Activated T-helper 2 cell treated with anti-CD3 and anti-CD28 coated beads, Interferon-gamma antibody, Interleukin-2, Interleukin-4, amounts not matched to agents 10 μg/mL and 5 μg/mL and 100 μg/mL, durations not matched to agents 14 hours and 24 hours and 36 hours (primary cell): ENCODE measurements around the gene SASH1. TPM values are rescaled to one million over a fixed set of nuclear protein-coding genes. Genes with fewer than 3 reads are reported as not detected.

ENCODE experiments used
- DNase-seq: peaks from one replicate; pipeline ENCODE4 v3.0.0; 2021; ENCODE audit warnings: low spot score
- H3K27ac Mint-ChIP-seq: one replicate; pipeline ENCODE4 v1.8.0; 2021; ENCODE audit warnings: mixed read lengths
- H3K27me3 Mint-ChIP-seq: one replicate; pipeline ENCODE4 v1.8.0; 2021; ENCODE audit warnings: low read depth, mixed read lengths
- H3K36me3 Mint-ChIP-seq: one replicate; pipeline ENCODE4 v1.8.0; 2021; ENCODE audit warnings: low read depth, mixed read lengths
- H3K4me1 Mint-ChIP-seq: one replicate; pipeline ENCODE4 v1.8.0; 2021; ENCODE audit warnings: low read depth, mixed read lengths
- H3K4me3 Mint-ChIP-seq: one replicate; pipeline ENCODE4 v1.8.0; 2021; ENCODE audit warnings: low read depth, mild to moderate bottlenecking, moderate library complexity, mixed read lengths
- H3K9me3 Mint-ChIP-seq: one replicate; pipeline ENCODE4 v1.8.0; 2021; ENCODE audit warnings: mixed read lengths
- intact Hi-C: fragments of 100-400 bp; cut with micrococcal nuclease; formaldehyde crosslinking; loops from one replicate; pipeline ENCODE4 v1.15.1; 2023
- total RNA-seq: library from RNA; stranded (reverse); gene quantifications from 2 replicates; pipeline ENCODE4 v1.2.3, GENCODE V29; 2022

The SASH1 gene
- total RNA-seq, 1 donor from 2014 or later: 0.52 TPM

DNA sequence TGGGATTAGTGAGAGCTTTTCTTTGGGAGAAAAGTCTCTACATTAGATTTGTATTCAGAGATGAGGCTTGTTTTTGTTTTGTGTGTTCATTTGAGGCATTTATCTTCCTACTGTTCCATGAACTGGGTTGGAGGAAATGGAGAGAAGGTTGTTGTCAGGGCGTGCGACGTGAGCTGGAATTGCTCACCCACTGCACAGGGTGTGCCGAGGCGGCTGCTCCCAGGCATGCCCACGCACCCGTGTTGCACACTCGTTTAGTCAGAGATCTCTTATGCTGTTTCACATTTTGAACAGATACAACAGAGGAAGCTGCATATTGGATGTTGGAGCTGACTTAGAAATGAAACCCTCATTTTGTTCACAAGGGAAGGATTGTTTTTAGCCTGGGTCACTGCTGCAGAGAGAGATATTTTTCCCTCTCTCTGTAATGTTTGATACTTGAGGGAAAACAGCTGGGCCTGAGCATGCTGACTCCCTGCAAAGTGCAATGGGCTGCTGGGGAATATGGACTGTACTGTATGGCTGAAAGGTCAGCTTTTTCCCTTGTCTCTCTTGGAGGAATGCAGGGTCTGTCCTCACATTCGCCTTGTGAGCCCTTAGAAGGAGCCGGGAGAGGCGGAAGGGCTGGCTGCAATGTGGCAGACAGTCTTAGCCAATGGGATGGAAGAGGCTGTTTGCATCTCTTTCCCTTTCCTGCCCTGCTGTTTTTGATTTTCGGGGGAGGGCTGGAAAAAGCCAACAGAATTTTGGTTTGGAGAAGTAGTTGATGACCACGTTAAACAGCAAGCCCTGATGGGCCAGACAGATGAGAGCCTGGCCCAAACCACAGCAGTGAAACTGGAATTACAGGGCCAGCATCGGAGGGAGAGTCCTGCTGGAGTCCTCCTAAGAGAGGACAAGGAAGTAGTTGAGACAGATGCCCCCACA lies 170.8 kb downstream of the SASH1 start:
- peaks cover 15% of the 10 kb centered on the region for H3K27me3 Mint-ChIP-seq
- H3K27ac Mint-ChIP-seq: no peak overlapping the region
- H3K4me1 Mint-ChIP-seq: no peaks in the 10 kb centered on the region
- H3K36me3 Mint-ChIP-seq: no peaks in the 10 kb centered on the region
- H3K4me3 Mint-ChIP-seq: no peak overlapping the region
- no peaks in the 10 kb centered on the region for H3K9me3 Mint-ChIP-seq
- intact Hi-C loops: no loop called here
- no peak for DNase-seq

DNA sequence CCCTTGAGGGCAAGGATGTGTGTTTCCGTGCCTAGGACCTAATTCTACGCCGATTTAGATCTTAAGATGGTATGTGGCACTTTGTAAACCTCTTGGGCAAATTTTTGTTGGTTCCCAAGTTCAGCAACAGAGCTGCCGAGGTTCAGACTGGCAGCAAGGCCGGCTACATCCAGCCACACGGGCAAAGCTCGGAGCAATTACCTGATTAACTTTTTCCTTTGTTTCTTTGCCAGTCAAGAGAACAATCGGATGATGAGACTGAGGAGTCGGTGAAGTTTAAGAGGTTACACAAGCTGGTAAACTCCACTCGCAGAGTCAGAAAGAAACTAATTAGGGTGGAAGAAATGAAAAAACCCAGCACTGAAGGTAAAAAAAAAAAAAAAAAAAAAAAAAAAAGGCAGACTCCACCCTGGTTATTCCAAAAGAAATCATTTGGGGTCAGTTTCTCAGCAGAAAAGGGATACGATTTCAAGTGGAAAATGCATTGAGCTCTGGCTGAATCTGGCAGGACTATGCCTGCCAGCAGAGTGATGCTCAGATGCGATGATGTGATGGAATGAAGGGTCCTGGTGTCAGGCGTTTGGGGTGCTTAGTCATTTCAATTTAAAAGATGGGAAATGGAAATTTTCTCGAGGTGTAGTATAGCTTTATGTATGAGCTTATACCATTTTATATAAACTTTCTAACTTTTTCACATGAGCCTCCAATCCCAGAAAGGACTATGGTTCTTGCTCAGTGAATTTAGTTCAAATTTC lies 171.6 kb downstream of the SASH1 start:
- Mint-ChIP-seq H3K27me3 (peaks cover 7% of the 10 kb centered on the region), H3K4me3 (no peak overlapping the region), H3K27ac (no peak overlapping the region), H3K36me3 (no peaks in the 10 kb centered on the region), H3K4me1 (no peaks in the 10 kb centered on the region), H3K9me3 (no peaks in the 10 kb centered on the region)
- DNase-seq: no peak
- intact Hi-C loops: no loop called here

DNA sequence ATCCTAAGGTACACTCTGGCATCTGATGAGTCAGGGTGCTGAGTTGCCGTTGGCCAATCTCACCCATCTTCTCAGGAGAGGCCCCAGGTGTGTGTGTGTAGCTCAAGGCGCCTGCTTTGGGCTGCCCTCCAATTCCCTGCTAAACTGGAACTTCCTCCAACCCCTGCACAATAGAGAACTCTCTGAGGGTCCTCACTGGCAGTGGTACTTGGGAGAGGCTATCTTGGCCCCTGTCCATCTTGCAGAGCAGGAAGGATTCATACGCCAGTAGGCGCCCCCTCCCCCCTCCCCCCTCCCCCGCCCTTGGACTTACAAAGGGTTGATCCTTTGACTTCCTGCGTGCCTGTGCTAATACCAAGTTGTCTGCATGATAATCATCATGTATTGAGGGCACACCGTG lies 173.6 kb downstream of the SASH1 start:
- intact Hi-C loops: no loop called here
- DNase-seq: no peak

DNA sequence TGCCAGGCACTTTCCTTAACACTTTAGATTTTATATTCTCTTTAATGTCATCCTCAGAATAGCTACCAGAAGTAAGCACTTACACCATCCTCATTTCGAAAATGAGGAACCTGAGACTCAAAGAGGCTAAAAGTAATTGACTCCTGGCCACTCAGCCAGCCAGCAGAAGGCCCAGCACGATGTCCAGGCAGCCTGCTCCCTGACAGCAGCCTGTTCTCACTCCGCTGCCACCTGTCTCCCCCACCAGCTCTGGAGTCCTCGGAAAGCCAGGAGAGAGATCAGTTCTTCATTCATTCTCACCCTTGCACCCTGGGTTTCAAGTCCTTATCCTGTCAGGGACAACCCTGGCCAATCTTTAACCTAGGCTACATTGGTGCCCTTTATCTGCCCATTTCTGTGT lies 174.0 kb downstream of the SASH1 start:
- Mint-ChIP-seq H3K9me3 (no peaks in the 10 kb centered on the region), H3K4me1 (no peaks in the 10 kb centered on the region), H3K36me3 (no peaks in the 10 kb centered on the region), H3K27me3 (peaks cover 4% of the 10 kb centered on the region), H3K27ac (no peak overlapping the region), H3K4me3 (no peak overlapping the region)
- DNase-seq: no peak
- intact Hi-C loops: no loop called here

More for the DNA sequence above, 173.6 kb downstream of the SASH1 start:
- Mint-ChIP-seq H3K9me3 (no peaks in the 10 kb centered on the region), H3K36me3 (no peaks in the 10 kb centered on the region), H3K27me3 (peaks cover 5% of the 10 kb centered on the region), H3K4me1 (no peaks in the 10 kb centered on the region), H3K27ac (no peak overlapping the region), H3K4me3 (no peak overlapping the region)

DNA sequence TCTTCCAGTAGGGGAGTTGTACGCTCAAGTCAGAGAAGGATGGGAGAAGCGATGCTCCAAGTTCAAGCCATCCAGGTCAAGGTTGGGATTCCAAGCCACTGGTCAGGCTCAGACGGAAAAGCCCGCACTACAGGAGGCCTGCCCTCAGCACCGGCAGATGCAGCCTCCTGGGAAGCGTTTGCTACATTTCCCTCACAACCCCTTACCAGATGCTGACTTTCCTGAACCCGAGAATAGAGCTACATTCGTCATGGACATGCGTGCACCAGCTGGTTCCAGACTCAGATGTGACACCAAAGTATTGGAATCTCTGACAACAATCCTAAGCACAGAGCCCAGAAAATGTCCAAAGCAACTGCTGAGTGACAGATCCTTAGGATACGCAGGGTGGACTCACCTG lies 174.8 kb downstream of the SASH1 start:
- no peaks in the 10 kb centered on the region for H3K9me3 Mint-ChIP-seq
- H3K27me3 Mint-ChIP-seq: peaks cover 2% of the 10 kb centered on the region
- H3K27ac Mint-ChIP-seq: no peak overlapping the region
- no peaks in the 10 kb centered on the region for H3K4me1 Mint-ChIP-seq
- no peak overlapping the region for H3K4me3 Mint-ChIP-seq
- H3K36me3 Mint-ChIP-seq: no peaks in the 10 kb centered on the region
- intact Hi-C loops: no loop called here
- no peak for DNase-seq

DNA sequence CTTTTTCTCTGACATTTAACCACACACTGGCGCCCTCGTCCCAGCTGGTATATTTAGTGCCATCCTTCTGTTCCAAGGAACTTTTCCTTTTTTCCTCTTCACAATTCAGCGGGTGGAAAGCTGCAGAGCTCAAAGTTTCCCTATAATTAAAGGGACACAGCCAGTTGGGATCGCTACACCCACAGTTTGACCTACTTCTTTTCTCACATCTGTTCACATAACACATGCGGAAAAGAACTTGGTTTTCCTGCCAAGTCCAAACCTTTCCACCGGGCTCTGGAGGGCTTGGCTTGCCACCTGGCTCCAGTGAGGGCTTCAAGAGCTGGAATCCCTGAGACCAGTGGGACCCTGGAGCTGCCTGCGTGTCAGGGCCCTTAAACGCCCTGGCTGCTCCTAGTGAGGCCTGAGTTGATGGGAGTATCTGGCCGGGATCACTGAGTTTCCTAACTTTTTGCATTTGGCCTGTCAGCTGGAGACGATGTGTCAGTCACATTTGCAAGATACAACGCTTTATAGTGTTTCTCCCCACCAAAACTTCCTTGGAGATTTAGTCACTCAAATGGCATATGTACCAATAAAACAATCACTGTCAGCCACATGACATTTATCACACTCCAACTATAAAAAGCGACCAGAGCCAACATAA lies 176.0 kb downstream of the SASH1 start:
- no peaks in the 10 kb centered on the region for H3K36me3 Mint-ChIP-seq
- H3K9me3 Mint-ChIP-seq: no peaks in the 10 kb centered on the region
- no peak for DNase-seq
- H3K4me1 Mint-ChIP-seq: no peaks in the 10 kb centered on the region
- H3K4me3 Mint-ChIP-seq: no peak overlapping the region
- peaks cover 2% of the 10 kb centered on the region for H3K27me3 Mint-ChIP-seq
- intact Hi-C loops: no loop called here
- H3K27ac Mint-ChIP-seq: no peak overlapping the region

DNA sequence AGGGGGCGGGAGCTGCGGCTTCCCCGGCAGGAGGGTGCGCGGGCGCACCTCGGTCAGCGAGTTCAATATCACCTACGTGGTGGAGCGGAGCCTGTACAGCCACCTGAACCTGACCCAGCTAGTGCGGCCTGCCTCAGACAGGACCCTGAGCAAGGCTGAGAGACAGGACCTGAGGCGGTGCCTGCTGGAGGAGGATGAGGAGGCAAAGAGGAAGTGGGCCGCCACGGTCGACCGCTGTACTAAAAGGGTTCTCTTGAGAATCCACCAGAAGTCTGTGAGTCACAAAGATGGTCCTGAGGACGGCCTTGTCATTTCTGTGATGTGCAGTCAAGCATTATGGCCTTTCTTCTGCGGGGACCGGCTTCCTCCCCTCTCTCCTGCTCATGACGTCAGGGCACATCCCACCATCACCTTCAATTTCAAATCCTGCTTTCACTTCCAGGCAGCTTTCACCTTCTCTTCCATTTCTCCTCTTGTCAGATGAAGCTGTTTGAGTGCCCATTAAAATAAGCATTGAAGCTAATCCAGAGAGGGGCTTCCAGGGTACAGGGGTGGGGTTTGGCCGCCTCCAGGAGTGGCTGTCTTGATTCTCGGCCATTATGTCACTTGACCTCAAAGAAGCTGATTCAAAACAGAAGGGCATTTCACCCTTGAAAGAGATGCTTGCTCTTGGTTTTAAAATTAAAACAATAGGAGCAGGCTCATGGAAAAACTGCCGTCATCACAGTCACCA lies 177.6 kb downstream of the SASH1 start:
- intact Hi-C loops: no loop called here
- no peaks in the 10 kb centered on the region for H3K27me3 Mint-ChIP-seq

DNA sequence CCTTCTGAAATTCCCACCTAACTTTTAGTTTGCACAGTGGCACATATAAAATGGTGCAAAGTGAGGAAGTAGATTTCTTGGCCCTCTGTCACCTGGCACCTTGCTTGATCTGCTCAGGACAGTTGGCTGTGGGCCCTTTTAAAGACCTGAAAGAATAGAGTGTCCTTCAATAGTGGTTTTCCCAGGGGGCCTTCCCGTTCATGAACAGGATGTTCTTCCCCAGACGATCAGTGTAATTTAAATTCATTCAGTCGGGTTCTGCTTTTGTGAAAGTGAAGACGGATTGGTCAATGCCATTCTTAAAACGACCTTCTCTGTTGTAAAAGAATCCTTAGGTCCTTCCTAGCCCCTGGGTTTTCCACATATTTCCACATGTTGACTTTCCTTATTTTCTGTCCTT lies 178.5 kb downstream of the SASH1 start:
- Mint-ChIP-seq H3K36me3 (no peaks in the 10 kb centered on the region), H3K27ac (no peak overlapping the region), H3K4me1 (no peaks in the 10 kb centered on the region), H3K4me3 (no peak overlapping the region), H3K9me3 (no peaks in the 10 kb centered on the region), H3K27me3 (no peaks in the 10 kb centered on the region)
- intact Hi-C loops: no loop called here
- DNase-seq: no peak

More for the DNA sequence above, 177.6 kb downstream of the SASH1 start:
- no peak overlapping the region for H3K27ac Mint-ChIP-seq
- no peak overlapping the region for H3K4me3 Mint-ChIP-seq
- no peaks in the 10 kb centered on the region for H3K9me3 Mint-ChIP-seq
- H3K36me3 Mint-ChIP-seq: no peaks in the 10 kb centered on the region
- DNase-seq: no peak
- H3K4me1 Mint-ChIP-seq: no peaks in the 10 kb centered on the region

DNA sequence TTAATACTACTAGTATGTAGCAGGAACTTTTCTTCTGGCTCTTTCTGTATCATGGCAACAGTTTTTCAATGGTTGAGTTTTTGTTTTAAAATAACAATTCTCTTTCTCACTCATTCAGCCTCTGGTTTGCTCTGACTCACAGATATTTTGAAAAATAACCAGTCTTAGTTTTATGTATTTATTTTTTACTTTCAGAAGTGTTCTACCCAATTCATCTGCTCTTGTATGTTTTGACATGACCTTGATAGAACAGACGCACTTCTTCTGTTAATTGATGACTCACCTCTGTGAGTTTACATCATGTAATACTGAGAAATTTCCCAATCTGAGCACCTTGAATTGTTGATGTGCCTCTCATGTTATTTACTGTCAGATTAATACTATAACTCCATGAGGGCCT lies 178.9 kb downstream of the SASH1 start:
- Mint-ChIP-seq H3K4me3 (no peak overlapping the region), H3K4me1 (no peaks in the 10 kb centered on the region), H3K36me3 (no peaks in the 10 kb centered on the region), H3K27me3 (no peaks in the 10 kb centered on the region), H3K27ac (no peak overlapping the region), H3K9me3 (no peaks in the 10 kb centered on the region)
- intact Hi-C loops: no loop called here
- no peak for DNase-seq

DNA sequence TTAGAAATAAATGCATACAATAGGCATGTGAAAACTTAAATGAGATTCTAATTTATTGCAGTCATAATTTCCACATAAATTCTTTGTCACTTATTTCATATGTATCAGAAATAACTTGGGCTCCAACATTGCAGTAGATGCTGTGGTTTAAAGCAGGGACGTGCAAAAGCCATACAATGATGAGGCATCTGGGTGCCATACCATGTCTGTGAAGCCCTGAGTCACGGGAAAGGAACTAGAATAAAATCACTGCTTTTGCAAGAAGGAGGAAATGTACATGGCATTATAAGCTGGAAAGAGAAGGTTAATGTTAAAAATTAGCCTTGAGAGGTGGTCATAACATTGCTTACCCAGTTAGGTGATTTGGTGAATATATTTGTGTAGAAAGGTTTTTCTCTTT lies 180.4 kb downstream of the SASH1 start:
- DNase-seq: no peak
- intact Hi-C loops: no loop called here
- no peak overlapping the region for H3K27ac Mint-ChIP-seq
- no peaks in the 10 kb centered on the region for H3K9me3 Mint-ChIP-seq
- H3K27me3 Mint-ChIP-seq: no peaks in the 10 kb centered on the region
- H3K4me1 Mint-ChIP-seq: no peaks in the 10 kb centered on the region
- no peak overlapping the region for H3K4me3 Mint-ChIP-seq
- H3K36me3 Mint-ChIP-seq: no peaks in the 10 kb centered on the region

DNA sequence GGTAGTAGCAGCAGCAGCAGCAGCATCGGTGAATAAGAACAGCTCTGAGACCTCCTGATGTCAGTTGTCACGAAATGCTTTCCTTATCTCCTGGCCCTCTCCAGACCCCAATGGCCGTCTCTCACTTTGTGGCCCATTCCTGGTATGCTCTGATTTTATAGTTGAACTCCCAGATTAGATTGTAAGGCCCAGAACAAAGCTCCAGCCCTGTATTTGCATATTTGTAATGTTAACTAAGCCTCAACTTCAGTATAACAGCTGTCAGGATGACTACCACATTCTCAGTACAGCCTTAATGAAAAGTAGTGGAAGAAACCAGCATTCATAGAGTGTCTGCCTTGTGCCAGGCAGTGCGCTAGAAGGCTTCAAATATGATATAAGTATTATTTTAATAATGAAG lies 180.9 kb downstream of the SASH1 start:
- intact Hi-C loops: no loop called here
- H3K9me3 Mint-ChIP-seq: no peaks in the 10 kb centered on the region
- H3K27ac Mint-ChIP-seq: no peak overlapping the region
- H3K27me3 Mint-ChIP-seq: no peaks in the 10 kb centered on the region
- no peak for DNase-seq
- no peaks in the 10 kb centered on the region for H3K36me3 Mint-ChIP-seq
- H3K4me3 Mint-ChIP-seq: no peak overlapping the region
- H3K4me1 Mint-ChIP-seq: no peaks in the 10 kb centered on the region

DNA sequence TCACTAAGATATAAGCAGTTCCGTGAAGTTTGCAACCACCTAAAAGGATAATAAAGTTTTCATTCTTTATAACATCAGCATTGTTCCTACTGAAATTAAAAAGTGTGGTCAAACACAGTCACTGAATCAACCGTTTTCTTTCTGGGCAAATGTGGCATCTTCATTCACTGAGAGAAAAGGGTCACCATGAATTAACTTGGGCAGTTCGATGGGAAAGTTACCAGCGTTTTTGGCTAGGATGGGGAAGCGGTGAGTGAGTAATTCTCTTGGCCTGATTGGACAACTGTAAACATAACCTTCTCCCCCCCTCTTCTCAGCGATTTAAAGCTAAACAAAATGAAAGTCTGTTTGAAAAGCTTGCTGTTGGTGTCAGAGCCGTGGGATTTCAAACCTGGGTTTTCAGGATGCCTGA lies 181.8 kb downstream of the SASH1 start:
- Mint-ChIP-seq H3K36me3 (no peaks in the 10 kb centered on the region), H3K4me3 (no peak overlapping the region), H3K27me3 (no peaks in the 10 kb centered on the region), H3K9me3 (no peaks in the 10 kb centered on the region), H3K4me1 (no peaks in the 10 kb centered on the region), H3K27ac (no peak overlapping the region)
- intact Hi-C loops: no loop called here
- no peak for DNase-seq
